Measurements from ENCODE around the gene TTF2. TPM values are rescaled to one million over a fixed set of nuclear protein-coding genes. Genes with fewer than 3 reads are reported as not detected.

The TTF2 gene
- polyA plus RNA-seq, 1 donor (not counting 4 experiments of a cell fraction or from before 2014, with no cell fraction given) = 23.0 TPM

GRCh38 chr1:117138561-117138960, 78.4 kb downstream of the TTF2 start:
- no peaks in the 10 kb centered on the region for H3K9me1 ChIP-seq (ENCODE audit: control insufficient read depth, extremely low read depth, insufficient read depth, low read length)
- no peaks in the 10 kb centered on the region for H3K36me3 ChIP-seq (ENCODE audit: control insufficient read depth in 2 of 2, extremely low read depth in 1 of 2, insufficient read depth in 2 of 2, low read length in 2 of 2)
- H3K4me3 ChIP-seq (ENCODE audit: control insufficient read depth in 2 of 3, extremely low read depth in 1 of 3, insufficient read depth in 2 of 3, low read depth in 1 of 3, low read length in 3 of 3) = no peak overlapping the region
- H3K4me2 ChIP-seq (ENCODE audit: control insufficient read depth, extremely low read depth, insufficient read depth, low read depth, low read length) = no peak overlapping the region
- no peaks in the 10 kb centered on the region for H3K27me3 ChIP-seq (ENCODE audit: control insufficient read depth, extremely low read depth, insufficient read depth, low read length)
- no peaks in the 10 kb centered on the region for H3K4me1 ChIP-seq (ENCODE audit: control insufficient read depth, extremely low read depth, insufficient read depth, low read length)
- TF ChIP-seq CTCF (optimal IDR thresholded peaks at IDR 0.05 in 1 of 3, IDR thresholded peaks at IDR 0.05 in 1 of 3, conservative IDR thresholded peaks at IDR 0.05 in 1 of 3; ENCODE audit: extremely low read depth in 1 of 3, insufficient read depth in 2 of 3, low read length in 3 of 3) = no peak
- TF ChIP-seq EZH2 (IDR thresholded peaks at IDR 0.05; ENCODE audit: low read length) = no peak
- H2AFZ ChIP-seq (ENCODE audit: control insufficient read depth, low read length) = no peak overlapping the region
- no peaks in the 10 kb centered on the region for H4K20me1 ChIP-seq (ENCODE audit: control insufficient read depth, extremely low read depth, insufficient read depth, low read length)
- FAIRE-seq = no peak
- H3K79me2 ChIP-seq (ENCODE audit: control insufficient read depth, insufficient read depth, low read length) = no peaks in the 10 kb centered on the region
- no peak overlapping the region for H3K27ac ChIP-seq (ENCODE audit: control insufficient read depth, insufficient read depth, low read length)
- DNase-seq (ENCODE audit: low read depth, low spot score) = no peak
- H3K9ac ChIP-seq (ENCODE audit: control insufficient read depth, extremely low read depth, insufficient read depth, low read length) = no peak overlapping the region
- dilution Hi-C loops (cut with MboI; ENCODE audit: extremely low pct_ligation_motif_present, low sequenced_read_pairs) = no loop called here
- H3K9me3 ChIP-seq (ENCODE audit: control insufficient read depth, low read depth, low read length) = no peaks in the 10 kb centered on the region

- dilution Hi-C loops (cut with MboI; ENCODE audit: extremely low pct_ligation_motif_present, low sequenced_read_pairs) = no loop called here
- H3K4me3 ChIP-seq (ENCODE audit: control insufficient read depth in 2 of 3, extremely low read depth in 1 of 3, insufficient read depth in 2 of 3, low read depth in 1 of 3, low read length in 3 of 3) = no peak overlapping the region
- H3K4me1 ChIP-seq (ENCODE audit: control insufficient read depth, extremely low read depth, insufficient read depth, low read length) = peaks cover 5% of the 10 kb centered on the region
- H2AFZ ChIP-seq (ENCODE audit: control insufficient read depth, low read length) = no peak overlapping the region
- H3K9me1 ChIP-seq (ENCODE audit: control insufficient read depth, extremely low read depth, insufficient read depth, low read length) = no peaks in the 10 kb centered on the region
- no peak overlapping the region for H3K4me2 ChIP-seq (ENCODE audit: control insufficient read depth, extremely low read depth, insufficient read depth, low read depth, low read length)
- DNase-seq (ENCODE audit: low read depth, low spot score) (no peak), FAIRE-seq (no peak)
- no peak for TF ChIP-seq CTCF (optimal IDR thresholded peaks at IDR 0.05 in 1 of 3, IDR thresholded peaks at IDR 0.05 in 1 of 3, conservative IDR thresholded peaks at IDR 0.05 in 1 of 3; ENCODE audit: extremely low read depth in 1 of 3, insufficient read depth in 2 of 3, low read length in 3 of 3)
- no peak for TF ChIP-seq EZH2 (IDR thresholded peaks at IDR 0.05; ENCODE audit: low read length)
- no peak overlapping the region for H3K27ac ChIP-seq (ENCODE audit: control insufficient read depth, insufficient read depth, low read length)
- no peaks in the 10 kb centered on the region for H3K79me2 ChIP-seq (ENCODE audit: control insufficient read depth, insufficient read depth, low read length)
- H3K27me3 ChIP-seq (ENCODE audit: control insufficient read depth, extremely low read depth, insufficient read depth, low read length) = no peaks in the 10 kb centered on the region
- H3K9me3 ChIP-seq (ENCODE audit: control insufficient read depth, low read depth, low read length) = no peaks in the 10 kb centered on the region
- no peaks in the 10 kb centered on the region for H4K20me1 ChIP-seq (ENCODE audit: control insufficient read depth, extremely low read depth, insufficient read depth, low read length)
- H3K9ac ChIP-seq (ENCODE audit: control insufficient read depth, extremely low read depth, insufficient read depth, low read length) = no peak overlapping the region
- H3K36me3 ChIP-seq (ENCODE audit: control insufficient read depth in 2 of 2, extremely low read depth in 1 of 2, insufficient read depth in 2 of 2, low read length in 2 of 2) = no peaks in the 10 kb centered on the region
Observed at GRCh38 chr1:117142200-117142599, 82.1 kb downstream of the TTF2 start.

Measured in keratinocyte (primary cell).